Measurements from ENCODE around the gene WNT3. TPM values are rescaled to one million over a fixed set of nuclear protein-coding genes. Genes with fewer than 3 reads are reported as not detected.

The WNT3 gene
- total and polyA plus RNA-seq, 2 experiments from 2014 or later, result 2.7 to 3.4 TPM

- no peaks in the 10 kb centered on the region; the same call in 1 of the 2 replicates for H4K20me1 ChIP-seq (replicated peaks; ENCODE audit: insufficient read depth)
- no peak for DNase-seq (ENCODE audit: low spot score)
- H3K27me3 Mint-ChIP-seq (ENCODE audit: insufficient read depth, low read depth, poor library complexity), result peaks cover 18% of the 10 kb centered on the region
- H3K4me3 Mint-ChIP-seq, result no peak overlapping the region
- no peaks in the 10 kb centered on the region for H3K36me3 ChIP-seq (ENCODE audit: insufficient read depth)
- no peak overlapping the region for H3K27ac Mint-ChIP-seq
- TF ChIP-seq ZNF331 (CRISPR knock-in tag; IDR thresholded peaks at IDR 0.05; ENCODE audit: low read depth) (no peak), EZH2phosphoT487 (IDR thresholded peaks at IDR 0.05; ENCODE audit: unreplicated experiment) (no peak), REST (IDR thresholded peaks at IDR 0.05; ENCODE audit: unreplicated experiment) (no peak), CTCF (conservative IDR thresholded peaks at IDR 0.05; ENCODE audit: low read depth in 2 of 2) (no peak), STAT1 (IDR thresholded peaks at IDR 0.05; ENCODE audit: unreplicated experiment) (no peak), EZH2 (IDR thresholded peaks at IDR 0.05; ENCODE audit: low read depth, unreplicated experiment) (no peak), ZNF114 (CRISPR knock-in tag; IDR thresholded peaks at IDR 0.05) (no peak), POLR2AphosphoS5 (IDR thresholded peaks at IDR 0.05; ENCODE audit: low read depth) (no peak), JUNB (IDR thresholded peaks at IDR 0.05; ENCODE audit: unreplicated experiment) (no peak), NANOG (IDR thresholded peaks at IDR 0.05; ENCODE audit: borderline replicate concordance) (no peak), CREB1 (CRISPR knock-in tag; IDR thresholded peaks at IDR 0.05; ENCODE audit: low read depth) (no peak)
- TF ChIP-seq, protein P1, sequence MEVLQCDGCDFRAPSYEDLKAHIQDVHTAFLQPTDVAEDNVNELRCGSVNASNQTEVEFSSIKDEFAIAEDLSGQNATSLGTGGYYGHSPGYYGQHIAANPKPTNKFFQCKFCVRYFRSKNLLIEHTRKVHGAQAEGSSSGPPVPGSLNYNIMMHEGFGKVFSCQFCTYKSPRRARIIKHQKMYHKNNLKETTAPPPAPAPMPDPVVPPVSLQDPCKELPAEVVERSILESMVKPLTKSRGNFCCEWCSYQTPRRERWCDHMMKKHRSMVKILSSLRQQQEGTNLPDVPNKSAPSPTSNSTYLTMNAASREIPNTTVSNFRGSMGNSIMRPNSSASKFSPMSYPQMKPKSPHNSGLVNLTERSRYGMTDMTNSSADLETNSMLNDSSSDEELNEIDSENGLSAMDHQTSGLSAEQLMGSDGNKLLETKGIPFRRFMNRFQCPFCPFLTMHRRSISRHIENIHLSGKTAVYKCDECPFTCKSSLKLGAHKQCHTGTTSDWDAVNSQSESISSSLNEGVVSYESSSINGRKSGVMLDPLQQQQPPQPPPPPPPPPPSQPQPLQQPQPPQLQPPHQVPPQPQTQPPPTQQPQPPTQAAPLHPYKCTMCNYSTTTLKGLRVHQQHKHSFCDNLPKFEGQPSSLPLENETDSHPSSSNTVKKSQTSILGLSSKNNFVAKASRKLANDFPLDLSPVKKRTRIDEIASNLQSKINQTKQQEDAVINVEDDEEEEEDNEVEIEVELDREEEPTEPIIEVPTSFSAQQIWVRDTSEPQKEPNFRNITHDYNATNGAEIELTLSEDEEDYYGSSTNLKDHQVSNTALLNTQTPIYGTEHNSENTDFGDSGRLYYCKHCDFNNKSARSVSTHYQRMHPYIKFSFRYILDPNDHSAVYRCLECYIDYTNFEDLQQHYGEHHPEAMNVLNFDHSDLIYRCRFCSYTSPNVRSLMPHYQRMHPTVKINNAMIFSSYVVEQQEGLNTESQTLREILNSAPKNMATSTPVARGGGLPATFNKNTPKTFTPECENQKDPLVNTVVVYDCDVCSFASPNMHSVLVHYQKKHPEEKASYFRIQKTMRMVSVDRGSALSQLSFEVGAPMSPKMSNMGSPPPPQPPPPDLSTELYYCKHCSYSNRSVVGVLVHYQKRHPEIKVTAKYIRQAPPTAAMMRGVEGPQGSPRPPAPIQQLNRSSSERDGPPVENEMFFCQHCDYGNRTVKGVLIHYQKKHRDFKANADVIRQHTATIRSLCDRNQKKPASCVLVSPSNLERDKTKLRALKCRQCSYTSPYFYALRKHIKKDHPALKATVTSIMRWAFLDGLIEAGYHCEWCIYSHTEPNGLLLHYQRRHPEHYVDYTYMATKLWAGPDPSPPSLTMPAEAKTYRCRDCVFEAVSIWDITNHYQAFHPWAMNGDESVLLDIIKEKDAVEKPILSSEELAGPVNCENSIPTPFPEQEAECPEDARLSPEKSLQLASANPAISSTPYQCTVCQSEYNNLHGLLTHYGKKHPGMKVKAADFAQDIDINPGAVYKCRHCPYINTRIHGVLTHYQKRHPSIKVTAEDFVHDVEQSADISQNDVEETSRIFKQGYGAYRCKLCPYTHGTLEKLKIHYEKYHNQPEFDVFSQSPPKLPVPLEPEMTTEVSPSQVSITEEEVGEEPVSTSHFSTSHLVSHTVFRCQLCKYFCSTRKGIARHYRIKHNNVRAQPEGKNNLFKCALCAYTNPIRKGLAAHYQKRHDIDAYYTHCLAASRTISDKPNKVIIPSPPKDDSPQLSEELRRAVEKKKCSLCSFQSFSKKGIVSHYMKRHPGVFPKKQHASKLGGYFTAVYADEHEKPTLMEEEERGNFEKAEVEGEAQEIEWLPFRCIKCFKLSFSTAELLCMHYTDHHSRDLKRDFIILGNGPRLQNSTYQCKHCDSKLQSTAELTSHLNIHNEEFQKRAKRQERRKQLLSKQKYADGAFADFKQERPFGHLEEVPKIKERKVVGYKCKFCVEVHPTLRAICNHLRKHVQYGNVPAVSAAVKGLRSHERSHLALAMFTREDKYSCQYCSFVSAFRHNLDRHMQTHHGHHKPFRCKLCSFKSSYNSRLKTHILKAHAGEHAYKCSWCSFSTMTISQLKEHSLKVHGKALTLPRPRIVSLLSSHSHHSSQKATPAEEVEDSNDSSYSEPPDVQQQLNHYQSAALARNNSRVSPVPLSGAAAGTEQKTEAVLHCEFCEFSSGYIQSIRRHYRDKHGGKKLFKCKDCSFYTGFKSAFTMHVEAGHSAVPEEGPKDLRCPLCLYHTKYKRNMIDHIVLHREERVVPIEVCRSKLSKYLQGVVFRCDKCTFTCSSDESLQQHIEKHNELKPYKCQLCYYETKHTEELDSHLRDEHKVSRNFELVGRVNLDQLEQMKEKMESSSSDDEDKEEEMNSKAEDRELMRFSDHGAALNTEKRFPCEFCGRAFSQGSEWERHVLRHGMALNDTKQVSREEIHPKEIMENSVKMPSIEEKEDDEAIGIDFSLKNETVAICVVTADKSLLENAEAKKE (CRISPR knock-in tag; IDR thresholded peaks at IDR 0.05), result no peak
- TF ChIP-seq, protein P2, sequence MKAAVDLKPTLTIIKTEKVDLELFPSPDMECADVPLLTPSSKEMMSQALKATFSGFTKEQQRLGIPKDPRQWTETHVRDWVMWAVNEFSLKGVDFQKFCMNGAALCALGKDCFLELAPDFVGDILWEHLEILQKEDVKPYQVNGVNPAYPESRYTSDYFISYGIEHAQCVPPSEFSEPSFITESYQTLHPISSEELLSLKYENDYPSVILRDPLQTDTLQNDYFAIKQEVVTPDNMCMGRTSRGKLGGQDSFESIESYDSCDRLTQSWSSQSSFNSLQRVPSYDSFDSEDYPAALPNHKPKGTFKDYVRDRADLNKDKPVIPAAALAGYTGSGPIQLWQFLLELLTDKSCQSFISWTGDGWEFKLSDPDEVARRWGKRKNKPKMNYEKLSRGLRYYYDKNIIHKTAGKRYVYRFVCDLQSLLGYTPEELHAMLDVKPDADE (IDR thresholded peaks at IDR 0.05), result no peak
- no peaks in the 10 kb centered on the region for H3F3A ChIP-seq (replicated peaks; ENCODE audit: low read depth)
- no peaks in the 10 kb centered on the region for H3K79me2 ChIP-seq (replicated peaks; ENCODE audit: insufficient read depth)
- no peak overlapping the region for H3K4me2 ChIP-seq
- no peaks in the 10 kb centered on the region for H3K9me2 ChIP-seq (ENCODE audit: insufficient read depth)
- no peak overlapping the region for H3K27ac ChIP-seq (ENCODE audit: low read depth)
- no peak overlapping the region for H2AFZ ChIP-seq
- ATAC-seq, result no peak
- no peak overlapping the region for H3K4me3 ChIP-seq
- H3K4me1 ChIP-seq (ENCODE audit: insufficient read depth), result no peaks in the 10 kb centered on the region
- no peaks in the 10 kb centered on the region for H3K36me3 Mint-ChIP-seq (ENCODE audit: low read depth)
- H3K9me3 Mint-ChIP-seq, result no peaks in the 10 kb centered on the region; the same call in 1 of the 3 replicates
- peaks cover 8% of the 10 kb centered on the region; the same call in 2 of the 3 replicates for H3K4me1 Mint-ChIP-seq
- peaks cover 10% of the 10 kb centered on the region; the same call in 1 of the 2 replicates for H3K27me3 ChIP-seq (ENCODE audit: insufficient read depth)
These were observed 22.4 kb downstream of the WNT3 start for GRCh38 chr17:46796084-46796483.
